ENCODE data around the gene COPS6. TPM values are rescaled to one million over a fixed set of nuclear protein-coding genes. Genes with fewer than 3 reads are reported as not detected.

The COPS6 gene
- polyA plus RNA-seq, 5 donors, result 112 to 138 (median 122) TPM

DNA sequence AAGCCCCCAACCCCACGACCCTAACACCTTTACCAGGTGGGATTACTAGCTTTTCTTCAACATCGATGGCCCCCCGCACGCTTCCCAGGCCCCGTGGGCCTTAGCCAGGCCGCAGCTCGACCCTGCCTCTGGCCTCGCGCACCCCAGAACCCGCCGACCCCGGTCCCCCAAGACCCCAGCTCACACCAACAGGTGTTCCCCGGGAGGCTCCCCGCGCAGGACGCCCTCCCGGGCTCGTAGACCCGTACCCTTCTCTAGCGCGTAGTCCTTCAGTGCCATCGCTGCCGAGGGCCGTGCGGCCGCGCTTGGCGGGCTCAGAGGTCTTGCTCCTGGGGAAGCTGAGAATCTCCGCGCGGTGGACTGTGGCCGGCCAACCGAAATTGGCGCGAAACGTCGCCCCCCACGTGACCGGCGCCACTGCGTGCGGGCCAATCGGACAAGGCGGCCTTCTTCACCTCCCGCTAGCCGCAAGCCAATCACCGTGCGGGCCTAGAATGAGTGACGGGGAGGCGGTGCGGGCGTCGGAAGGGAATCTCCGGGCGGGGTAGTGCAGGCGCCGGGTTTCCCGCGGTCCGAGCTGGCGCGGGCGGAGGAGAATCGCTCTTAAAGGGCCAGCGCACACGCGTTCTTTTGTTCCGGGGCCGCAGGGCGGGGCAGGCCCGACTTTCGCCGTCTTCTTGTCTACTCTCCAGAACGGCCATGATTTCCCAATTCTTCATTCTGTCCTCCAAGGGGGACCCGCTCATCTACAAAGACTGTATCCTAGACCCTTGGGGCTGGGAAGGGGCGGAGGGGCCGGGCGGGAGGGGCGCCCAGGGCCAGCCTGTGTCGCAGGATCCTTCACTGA, 12.5 kb downstream of the COPS6 start, which contains the start of the genes AP4M1 and MCM7:
Gene AP4M1 (plus strand): TSS at position 628 of the 847 bp plus-strand sequence. CDS start 72 bp downstream, at position 700.
Gene MCM7 (minus strand): TSS at position 382 of the 847 bp plus-strand sequence. CDS start 103 bp downstream, at position 279.
- peak; percentile 97 to 98 for DNase-seq

DNA sequence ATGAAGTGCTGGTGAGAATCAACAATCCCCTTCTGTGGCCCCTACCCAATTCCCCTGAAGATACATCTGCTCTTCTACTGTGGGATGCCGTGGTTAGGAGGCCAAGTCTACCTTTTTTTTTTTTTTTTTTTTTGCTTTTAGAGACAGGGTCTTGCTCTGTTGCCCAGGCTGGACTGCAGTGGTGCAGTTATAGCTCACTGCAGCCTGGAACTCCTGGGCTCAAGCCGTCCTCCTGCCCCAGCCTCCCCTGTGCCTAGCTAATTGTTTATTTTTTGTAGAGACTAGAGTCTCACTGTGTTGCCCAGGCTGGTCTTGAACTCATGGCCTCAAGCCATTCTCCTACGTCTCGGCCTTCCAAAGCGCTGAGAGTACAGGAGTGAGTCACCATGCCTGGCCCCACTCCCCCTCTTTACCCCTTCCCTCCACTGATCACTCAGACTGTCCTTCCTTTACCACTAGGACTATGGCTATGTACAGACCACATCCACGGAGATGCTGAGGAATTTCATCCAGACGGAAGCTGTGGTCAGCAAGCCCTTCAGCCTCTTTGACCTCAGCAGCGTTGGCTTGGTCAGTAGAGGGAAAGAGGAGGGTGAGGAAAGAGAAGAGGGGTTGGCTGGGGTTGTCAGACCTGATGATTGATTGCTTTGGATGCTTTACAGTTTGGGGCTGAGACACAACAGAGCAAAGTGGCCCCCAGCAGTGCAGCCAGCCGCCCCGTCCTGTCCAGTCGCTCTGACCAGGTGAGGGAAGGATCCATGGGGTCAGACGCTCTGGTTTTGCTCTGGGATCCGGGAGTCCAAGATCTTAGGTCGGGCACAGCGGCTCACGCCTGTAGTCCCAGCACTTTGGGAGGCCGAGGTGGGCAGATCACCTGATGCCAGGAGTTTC, 14.4 kb downstream of the COPS6 start:
- no peak for DNase-seq

DNA sequence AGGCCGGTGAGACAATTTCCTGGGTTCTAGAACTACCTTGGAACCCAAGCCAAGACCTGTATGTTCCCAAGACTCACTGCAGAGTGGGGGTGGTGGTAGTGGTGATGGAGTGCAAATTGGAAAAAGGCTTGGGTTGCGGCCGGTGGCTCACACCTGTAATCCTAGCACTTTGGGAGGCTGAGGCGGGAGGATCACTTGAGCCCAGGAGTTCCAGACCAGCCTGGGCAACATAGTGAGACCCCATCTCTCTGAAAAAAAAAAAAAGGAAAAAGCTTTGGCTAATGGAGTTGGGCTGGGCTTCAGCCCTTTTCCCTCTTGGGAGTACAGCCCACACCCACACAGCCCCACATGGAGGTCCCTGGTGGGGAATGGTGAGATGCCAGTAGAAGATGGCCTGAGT, 16.8 kb downstream of the COPS6 start:
- no peak for DNase-seq

DNA sequence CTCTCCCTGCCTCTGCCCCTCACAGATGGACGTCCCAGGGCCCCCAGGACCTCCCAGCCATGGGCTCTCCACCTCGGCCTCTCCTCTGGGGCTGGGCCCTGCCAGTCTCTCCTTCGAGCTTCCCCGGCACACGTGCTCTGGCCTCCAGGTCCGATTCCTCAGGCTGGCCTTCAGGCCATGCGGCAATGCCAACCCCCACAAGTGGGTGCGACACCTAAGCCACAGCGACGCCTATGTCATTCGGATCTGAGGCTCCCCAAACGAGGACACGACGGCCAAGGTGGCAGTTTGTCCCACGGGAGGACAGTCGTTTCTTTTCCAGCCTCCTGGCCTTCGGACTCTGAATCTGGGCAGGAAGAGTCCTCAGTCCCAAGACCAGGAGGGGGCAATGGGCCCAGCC, 17.9 kb downstream of the COPS6 start:
- no peak for DNase-seq

DNA sequence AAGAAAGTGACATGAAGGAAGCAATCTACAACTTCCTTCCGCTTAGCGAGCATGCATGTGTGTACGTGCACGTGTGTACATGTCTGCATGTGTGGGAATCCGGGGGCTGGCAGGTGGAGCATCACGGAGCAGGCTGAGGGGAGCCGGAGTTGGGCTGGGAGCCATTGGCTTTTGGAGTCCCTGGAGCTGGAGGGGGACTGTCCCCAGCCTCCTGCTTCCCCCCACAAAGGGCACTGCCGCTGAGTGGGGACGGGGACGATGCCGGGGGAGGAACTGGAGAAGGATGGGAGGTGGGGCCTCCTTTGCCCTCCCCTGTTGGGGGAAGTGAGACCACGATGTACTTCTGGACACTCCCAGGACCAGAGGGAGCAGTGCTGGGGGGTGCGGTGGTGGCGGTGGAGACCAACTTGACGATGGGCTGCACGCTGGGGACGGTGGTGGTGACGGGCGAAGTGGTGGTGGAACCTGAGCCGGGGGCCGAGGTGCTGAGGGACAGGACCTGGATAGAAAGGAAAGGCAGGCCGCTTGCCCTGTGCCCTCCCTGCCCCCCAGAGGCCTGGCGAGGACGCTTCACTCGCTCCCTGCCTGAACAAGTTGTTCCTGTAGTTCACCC, 18.5 kb downstream of the COPS6 start:
- no peak for DNase-seq

DNA sequence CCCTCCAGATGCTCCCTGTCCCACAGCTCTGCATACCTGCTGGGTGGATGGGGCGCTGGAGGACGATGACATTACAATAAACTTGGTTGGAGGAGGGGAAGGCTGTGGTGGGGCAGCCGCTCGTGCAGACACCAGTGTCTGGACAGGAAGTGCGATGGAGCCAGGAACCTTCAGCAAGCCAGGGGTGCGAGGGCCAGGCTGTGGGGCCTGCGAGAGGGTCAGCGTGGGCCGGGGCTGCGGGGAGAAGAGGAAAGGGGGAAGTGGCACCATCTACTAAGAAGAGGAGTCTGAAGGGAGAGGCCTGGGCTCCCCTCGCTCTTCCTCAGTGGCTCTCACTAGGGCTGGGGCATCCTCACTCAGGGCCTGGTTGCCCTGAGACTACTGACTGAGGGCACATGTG, 19.1 kb downstream of the COPS6 start:
- no peak for DNase-seq

DNA sequence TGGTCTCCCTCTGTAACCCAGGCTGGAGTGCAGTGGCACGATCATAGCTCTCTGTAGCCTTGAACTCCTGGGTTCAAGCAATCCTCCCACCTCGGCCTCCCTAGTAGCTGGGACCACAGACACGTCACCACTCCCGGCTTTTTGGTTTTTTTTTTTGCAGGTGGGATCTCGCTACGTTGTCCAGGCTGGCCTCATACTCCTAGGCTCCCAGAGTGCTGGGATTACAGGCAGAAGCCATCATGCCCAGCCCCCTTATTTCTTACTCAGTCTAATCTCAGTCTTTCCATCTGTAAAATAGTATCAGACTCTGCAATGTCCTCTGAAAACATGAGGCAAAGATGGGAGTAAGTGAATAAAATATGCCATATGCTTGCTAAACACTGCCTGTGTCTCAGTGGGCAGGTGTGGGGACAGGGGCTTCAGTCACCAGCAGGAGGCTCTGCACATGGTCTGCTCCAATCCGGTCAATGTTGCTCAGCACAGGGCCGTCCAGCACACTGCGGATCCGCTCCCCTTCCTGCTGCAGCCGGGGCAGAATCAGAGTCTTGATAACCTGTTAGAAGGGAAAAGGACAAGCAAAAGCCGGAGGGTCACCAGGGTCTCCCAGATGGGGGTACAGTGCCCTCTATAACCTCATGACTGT, 20.9 kb downstream of the COPS6 start:
- no peak for DNase-seq

DNA sequence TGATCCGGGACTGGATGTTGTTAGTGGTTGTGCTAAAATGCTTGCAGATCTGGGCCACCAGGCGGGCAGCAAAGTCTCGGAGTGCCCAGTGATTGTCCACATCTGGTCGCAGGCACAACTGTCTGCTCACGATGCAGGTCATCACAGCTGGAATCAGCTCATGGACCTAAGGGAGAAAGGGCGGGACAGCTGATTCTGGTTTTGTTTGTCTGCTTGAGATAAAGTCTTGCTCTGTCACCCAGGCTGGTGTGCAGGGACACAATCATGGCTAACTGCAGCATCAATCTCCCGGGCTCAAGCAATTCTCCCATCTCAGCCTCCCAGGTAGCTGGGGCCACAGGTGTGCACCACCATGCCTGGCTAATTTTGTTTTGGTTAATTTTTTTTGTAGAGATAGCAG, 22.4 kb downstream of the COPS6 start:
- DNase-seq, result no peak

DNA sequence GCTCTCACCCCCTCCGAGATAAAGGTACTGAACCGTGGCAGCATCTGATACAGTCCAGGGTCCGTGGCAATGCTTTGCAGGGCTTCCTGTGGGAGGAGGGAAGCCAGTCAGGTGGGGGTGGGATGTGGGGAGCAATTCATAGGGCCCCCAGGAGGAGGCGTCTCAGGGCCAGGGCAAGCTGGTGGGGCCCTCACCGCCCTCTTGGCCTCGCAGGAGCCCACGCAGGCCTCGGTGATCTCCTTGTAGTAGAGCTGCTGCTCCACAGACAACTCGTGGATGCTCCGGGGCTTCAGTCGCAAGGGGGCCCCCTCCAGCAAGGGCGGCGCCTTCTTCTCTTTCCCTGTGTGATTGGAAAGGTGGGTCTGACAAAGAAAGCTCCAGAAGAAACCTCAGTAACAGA, 23.1 kb downstream of the COPS6 start:
- DNase-seq, result no peak

DNA sequence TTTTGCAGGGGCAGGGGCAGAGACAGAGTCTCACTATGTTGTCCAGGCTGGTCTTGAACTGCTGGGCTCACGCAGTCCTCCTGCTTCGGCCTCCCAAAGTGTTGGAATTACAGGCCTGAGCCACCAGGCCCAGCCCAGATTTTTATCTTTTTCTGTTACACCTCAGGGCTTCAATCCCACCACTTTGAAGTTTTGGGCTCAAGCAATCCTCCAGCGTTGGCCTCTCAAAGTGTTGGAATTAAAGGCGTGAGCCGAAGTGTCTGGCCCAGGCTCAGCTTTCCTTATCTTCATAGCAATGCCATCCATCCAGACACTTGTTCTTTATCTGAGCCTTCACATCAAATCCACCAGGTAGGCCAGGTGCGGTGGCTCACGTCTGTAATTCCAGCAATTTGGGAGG, 26.3 kb downstream of the COPS6 start:
- DNase-seq, result no peak

DNA sequence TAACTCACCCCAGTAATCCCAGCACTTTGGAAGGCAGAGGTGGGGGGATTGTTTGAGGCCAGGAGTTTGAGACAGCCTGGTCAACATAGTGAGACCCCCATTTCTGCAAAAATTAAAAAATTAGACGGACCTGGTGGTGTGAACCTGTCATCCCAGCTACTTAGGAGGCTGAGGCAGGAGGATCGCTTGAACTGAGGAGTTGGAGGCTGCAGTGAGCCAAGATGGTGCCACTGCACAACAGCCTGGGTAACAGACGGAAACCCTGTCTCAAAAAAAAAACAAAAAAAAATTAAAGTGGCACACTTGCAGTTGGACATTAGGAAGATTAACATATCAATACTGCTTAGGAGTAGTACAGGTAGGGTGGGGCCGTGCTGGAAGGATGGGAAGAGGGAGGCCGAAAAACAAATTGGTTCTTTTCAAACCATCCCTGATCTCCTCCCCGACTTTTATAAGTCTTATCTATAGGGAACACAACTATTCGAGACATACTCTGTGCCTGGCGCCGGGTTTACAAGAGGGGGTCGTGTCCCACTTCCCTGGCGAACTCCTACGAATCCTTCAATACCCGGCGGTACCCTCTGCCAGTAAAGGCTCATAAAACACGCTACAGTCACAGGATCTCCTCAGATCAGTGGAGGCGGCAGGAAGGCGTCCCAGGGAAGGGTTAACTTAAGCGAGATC, 29.8 kb downstream of the COPS6 start:
- no peak for DNase-seq

DNA sequence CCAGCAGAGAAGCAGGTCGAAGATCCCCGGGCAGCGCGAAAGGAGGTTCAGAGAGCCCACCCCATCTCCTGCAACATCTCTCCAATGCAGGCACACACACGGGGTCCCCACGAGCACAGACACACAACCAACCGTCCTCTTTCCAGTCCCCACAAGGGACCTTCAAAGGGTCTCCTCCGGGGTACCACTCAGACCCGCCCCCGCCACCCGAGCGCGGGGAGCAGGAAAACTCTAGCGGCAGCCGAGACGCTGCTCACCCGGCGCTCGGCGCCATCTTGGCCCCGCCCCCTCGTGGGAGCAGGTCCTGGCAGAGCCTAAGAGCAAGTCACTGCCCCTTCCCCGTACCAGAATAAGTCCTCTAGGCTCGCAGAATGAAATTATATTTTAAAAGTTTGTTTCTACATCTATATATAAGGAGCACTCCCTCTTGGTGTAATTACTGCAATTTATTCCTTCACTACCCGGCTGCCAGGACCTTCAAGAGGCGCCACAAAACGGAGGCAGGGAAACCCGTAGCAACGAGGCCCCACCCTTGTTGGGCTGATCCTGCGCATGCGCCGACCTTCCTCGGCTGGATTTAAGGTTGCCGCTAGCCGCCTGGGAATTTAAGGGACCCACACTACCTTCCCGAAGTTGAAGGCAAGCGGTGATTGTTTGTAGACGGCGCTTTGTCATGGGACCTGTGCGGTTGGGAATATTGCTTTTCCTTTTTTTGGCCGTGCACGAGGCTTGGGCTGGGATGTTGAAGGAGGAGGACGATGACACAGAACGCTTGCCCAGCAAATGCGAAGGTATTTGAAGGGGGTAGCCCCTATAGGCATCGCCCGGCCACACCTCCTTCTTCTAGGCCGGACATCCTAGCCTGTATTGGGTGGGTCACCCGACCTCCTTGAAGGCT, 30.6 kb downstream of the COPS6 start, which contains the start of the genes CNPY4 and TAF6:
Gene CNPY4 (plus strand): TSS at position 563 of the 898 bp plus-strand sequence. CDS start 111 bp downstream, at position 674.
Gene TAF6 (minus strand): TSS at position 287 of the 898 bp plus-strand sequence. CDS start 5,149 bp downstream, outside the sequence.
- DNase-seq, result peak; percentile 93 to 96

DNA sequence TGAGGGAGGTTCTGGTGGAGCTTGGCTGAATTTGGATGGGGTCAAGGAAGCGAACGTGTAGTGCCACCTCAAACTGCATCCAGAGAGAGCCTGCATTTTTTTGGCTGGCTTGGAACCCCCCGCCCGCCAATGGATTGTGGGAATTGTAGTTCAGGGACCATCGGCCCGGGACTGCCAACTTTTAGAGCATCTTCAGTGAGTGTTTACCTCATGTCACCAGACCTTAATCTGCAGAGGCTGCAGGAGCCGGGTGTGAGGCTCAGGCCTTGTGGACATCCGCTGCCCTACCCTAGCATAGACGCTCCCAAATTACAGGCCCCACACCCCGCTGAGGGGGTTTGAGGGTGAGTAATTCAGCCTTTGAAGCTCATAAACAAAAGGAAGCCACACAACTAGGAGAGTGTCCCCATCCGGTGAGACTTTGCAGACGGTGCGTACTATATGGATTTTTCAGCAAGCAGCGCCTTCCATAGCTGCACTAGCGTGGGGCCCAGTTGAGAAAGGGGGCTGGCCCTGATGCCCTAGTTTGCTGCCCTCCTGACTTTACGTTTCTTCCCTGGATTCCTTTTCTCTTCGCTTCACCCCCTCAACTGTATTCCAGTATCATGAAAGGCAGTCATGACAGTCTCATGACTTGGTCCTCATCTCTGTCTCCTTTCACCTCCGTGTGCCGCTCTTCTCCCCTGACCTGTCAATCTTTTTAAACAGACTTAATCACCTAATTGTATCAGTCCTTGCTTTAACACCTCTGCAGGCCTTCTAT, 31.4 kb downstream of the COPS6 start:
- peak in 1 of 2 donors; percentile 71 for DNase-seq

DNA sequence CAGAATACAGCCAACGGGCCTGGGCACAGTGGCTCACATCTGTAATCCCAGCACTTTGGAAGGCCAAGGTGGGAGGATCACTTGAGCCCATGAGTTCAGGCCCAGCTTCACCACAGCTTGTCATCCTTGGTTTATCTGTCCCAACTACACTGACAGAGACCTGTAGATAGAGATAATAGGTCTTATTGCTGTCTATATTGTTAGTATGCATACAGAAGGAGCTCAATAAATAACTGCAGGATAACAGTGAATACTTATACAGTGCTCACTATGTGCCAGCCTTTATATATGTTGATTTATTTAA, 31.9 kb downstream of the COPS6 start:
- DNase-seq, result no peak

DNA sequence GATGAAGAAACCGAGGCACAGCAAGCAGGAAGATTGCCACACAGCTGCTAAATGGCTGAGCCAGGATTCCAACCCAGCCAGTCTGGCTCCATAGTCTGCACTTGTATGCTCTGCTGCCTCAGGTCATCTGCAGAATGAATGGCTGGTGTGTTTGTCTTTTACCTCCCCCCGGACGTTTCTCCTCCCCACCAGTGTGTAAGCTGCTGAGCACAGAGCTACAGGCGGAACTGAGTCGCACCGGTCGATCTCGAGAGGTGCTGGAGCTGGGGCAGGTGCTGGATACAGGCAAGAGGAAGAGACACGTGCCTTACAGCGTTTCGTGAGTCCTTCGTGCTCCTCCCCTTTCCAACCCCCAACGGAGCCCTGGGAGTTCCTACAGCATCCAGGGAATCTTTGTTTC, 33.3 kb downstream of the COPS6 start:
- no peak for DNase-seq

DNA sequence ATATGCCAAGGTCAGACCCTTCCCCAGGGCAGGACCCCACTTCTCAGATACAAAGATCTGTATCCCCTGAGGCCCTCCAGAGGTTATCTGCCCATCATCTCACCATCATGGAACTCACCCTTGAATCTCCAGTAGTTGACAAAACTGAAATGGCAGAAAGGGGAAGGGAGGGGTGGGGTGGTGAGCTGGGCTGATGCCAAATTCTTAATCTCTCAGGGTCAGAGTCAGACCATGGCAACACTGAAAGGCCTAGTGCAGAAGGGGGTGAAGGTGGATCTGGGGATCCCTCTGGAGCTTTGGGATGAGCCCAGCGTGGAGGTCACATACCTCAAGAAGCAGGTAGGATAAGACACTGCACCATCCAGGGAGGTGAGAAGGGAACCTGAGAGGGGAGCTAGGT, 33.8 kb downstream of the COPS6 start:
- DNase-seq, result no peak

DNA sequence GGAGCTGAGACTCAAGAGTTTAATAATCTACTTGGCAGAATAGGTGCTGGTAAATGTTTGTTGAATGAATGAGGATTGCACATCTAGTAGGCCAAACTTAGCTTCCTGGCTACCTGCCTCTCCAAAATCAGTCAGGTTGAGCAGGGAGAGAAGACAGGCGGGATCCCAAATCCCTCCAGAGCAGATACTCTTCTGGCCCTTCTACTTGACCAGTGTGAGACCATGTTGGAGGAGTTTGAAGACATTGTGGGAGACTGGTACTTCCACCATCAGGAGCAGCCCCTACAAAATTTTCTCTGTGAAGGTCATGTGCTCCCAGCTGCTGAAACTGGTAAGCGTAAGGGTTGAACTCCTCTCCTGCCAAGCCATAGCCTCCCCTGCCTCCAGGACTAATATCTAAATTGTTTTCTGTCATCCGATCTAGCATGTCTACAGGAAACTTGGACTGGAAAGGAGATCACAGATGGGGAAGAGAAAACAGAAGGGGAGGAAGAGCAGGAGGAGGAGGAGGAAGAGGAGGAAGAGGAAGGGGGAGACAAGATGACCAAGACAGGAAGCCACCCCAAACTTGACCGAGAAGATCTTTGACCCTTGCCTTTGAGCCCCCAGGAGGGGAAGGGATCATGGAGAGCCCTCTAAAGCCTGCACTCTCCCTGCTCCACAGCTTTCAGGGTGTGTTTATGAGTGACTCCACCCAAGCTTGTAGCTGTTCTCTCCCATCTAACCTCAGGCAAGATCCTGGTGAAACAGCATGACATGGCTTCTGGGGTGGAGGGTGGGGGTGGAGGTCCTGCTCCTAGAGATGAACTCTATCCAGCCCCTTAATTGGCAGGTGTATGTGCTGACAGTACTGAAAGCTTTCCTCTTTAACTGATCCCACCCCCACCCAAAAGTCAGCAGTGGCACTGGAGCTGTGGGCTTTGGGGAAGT, 35.8 kb downstream of the COPS6 start:
- DNase-seq, result no peak
